GM12864 (cell line): ENCODE measurements around the gene RIMBP2.
A peak's percentile ranks its signal among the peaks of the same experiment; 100 is the strongest.

Experiments
- DNase-seq: peaks from one replicate; pipeline ENCODE4 v3.0.0-alpha.2; 2011; ENCODE audit warnings: low read depth
- H3K4me3 ChIP-seq: 2 replicates; pipeline ENCODE4 v1.5.1; 2011; ENCODE audit warnings: mild to moderate bottlenecking, low read depth, low read length, control low read depth
- CTCF ChIP-seq: IDR thresholded peaks from 2 replicates; pipeline ENCODE4 v1.5.1; 2011; ENCODE audit warnings: low read depth, mild to moderate bottlenecking, moderate library complexity, low read length, control low read depth, inconsistent platforms; ENCODE audit errors: missing control alignments

Gene RIMBP2

GRCh38 chr12:130606231-130606630, 109.9 kb downstream of the RIMBP2 start:
- DNase-seq, result peak; percentile 13
- no peak for TF ChIP-seq CTCF

GRCh38 chr12:130603396-130603965, 112.6 kb downstream of the RIMBP2 start:
- no peak for TF ChIP-seq CTCF
- no peak for DNase-seq
- H3K4me3 ChIP-seq, result no peak overlapping the region

More at GRCh38 chr12:130606231-130606630, 109.9 kb downstream of the RIMBP2 start:
- no peak overlapping the region for H3K4me3 ChIP-seq

DNA sequence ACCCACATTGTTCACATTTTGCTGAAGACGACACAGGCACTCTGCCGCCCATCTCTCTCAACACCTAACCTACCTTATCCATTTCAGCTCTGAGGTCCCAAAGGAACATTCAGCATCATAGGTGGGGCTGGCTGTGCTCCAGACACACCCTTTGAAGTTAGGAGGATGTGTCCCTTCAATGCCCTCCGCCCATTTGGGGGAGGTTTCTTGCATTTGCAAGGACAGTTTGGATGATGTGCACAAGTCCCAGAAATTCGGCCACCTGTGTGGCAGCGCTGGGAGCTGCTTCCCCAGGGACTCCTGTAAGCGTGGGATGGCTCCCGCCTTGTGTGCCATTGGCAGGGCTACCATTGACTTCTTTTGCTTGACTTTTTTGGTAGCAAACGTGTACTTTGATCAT, 113.8 kb downstream of the RIMBP2 start:
- no peak overlapping the region for H3K4me3 ChIP-seq
- TF ChIP-seq CTCF, result no peak
- no peak for DNase-seq

GRCh38 chr12:130601327-130601726, 114.8 kb downstream of the RIMBP2 start:
- DNase-seq, result no peak
- H3K4me3 ChIP-seq, result no peak overlapping the region
- no peak for TF ChIP-seq CTCF

GRCh38 chr12:130596241-130596640, 119.9 kb downstream of the RIMBP2 start:
- no peak for TF ChIP-seq CTCF
- DNase-seq, result no peak
- no peak overlapping the region for H3K4me3 ChIP-seq

DNA sequence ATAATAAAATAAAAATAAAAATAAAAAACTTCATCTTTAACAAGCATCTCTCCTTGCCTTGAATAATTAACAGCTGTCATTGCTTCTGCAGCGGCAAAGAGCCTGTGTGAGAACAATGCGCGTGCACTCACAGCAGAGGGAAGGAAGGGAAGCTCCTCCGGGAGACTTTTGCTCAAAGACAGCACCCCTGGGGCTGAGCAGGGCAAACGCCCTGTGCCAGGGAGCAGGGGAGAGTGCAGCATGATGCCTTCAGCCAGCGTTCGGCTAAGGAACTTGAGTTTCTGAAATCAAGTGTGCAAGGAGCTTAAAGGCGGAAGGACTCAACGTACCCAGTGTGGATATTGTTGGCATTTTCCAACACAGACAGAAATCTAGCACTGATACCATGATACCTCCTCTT, 120.5 kb downstream of the RIMBP2 start:
- no peak for DNase-seq
- TF ChIP-seq CTCF, result no peak
- H3K4me3 ChIP-seq, result no peak overlapping the region

- no peak overlapping the region for H3K4me3 ChIP-seq
- TF ChIP-seq CTCF, result no peak
- DNase-seq, result no peak
Observed at GRCh38 chr12:130593056-130593455, 123.0 kb downstream of the RIMBP2 start.
